Breast epithelium (tissue), 3 donors: ENCODE data around the gene TAF15.

Experiments used
- CTCF ChIP-seq, 3 donors: fragments of 450-650 bp; IDR thresholded peaks; one replicate each; pipeline ENCODE4 v1.5.1; 2016 to 2017; ENCODE audit warnings: antibody characterized with exemption in 3 of 3, mild to moderate bottlenecking in 3 of 3, moderate library complexity in 3 of 3
- POLR2A ChIP-seq: fragments of 450-650 bp; IDR thresholded peaks from one replicate; pipeline ENCODE4 v1.6.1; 2016; ENCODE audit warnings: antibody characterized with exemption, mild to moderate bottlenecking, moderate library complexity
- POLR2AphosphoS5 ChIP-seq, 3 donors: sonication (generic); formaldehyde crosslinking; IDR thresholded peaks; one replicate each; pipeline ENCODE4 v1.6.1; 2017; ENCODE audit warnings: antibody characterized with exemption in 3 of 3

GRCh38 chr17:35821308-35821707 lies 12.0 kb downstream of the TAF15 start:
- TF ChIP-seq POLR2A (no peak), CTCF (IDR thresholded peaks at IDR 0.05) (no peak), POLR2AphosphoS5 (IDR thresholded peaks at IDR 0.05) (no peak)
